RWPE1 (cell line): ENCODE measurements around the gene FCRL1.

Experiments
- CTCF ChIA-PET: fragments of 350-600 bp; sonication (Branson Sonifier 250); formaldehyde crosslinking; extraction: SDS; loops from one replicate; lab custom pipeline; 2021; lab: Yijun Ruan, JAX
- POLR2A ChIA-PET: fragments of 400-600 bp; formaldehyde crosslinking; extraction: SDS; loops from one replicate; lab custom pipeline; 2020; ENCODE audit warnings: antibody characterized with exemption; ENCODE audit not compliant: low non-redundant PET; lab: Yijun Ruan, JAX
- DNase-seq: peaks from one replicate; pipeline ENCODE4 v3.0.0; 2012; ENCODE audit warnings: low spot score
- H3K27ac ChIP-seq: fragments of 450-650 bp; 2 replicates; pipeline ENCODE4 v1.5.1; 2017
- CTCF ChIP-seq: fragments of 450-650 bp; conservative IDR thresholded peaks from 2 replicates; pipeline ENCODE4 v1.5.1; 2017; ENCODE audit warnings: low read depth, mild to moderate bottlenecking

The FCRL1 gene

GRCh38 chr1:157784801-157785200 lies 35.1 kb downstream of the FCRL1 start:
- no peak overlapping the region for H3K27ac ChIP-seq
- no peak for TF ChIP-seq CTCF
- DNase-seq = no peak
- ChIA-PET CTCF (no interaction called here), POLR2A (no interaction called here)

- H3K27ac ChIP-seq = no peak overlapping the region
- no peak for TF ChIP-seq CTCF
- DNase-seq = no peak
- POLR2A ChIA-PET = no interaction called here
- CTCF ChIA-PET = no interaction called here
Observed at GRCh38 chr1:157782931-157783330, 37.0 kb downstream of the FCRL1 start.

- no peak for TF ChIP-seq CTCF
- ChIA-PET POLR2A (no interaction called here), CTCF (interaction anchor here (0.6 kb wide), 1 partner anchor 79 kb away, joined by 4 read pairs; no protein-coding TSS in a partner anchor)
- no peak for DNase-seq
- no peak overlapping the region for H3K27ac ChIP-seq
Observed at GRCh38 chr1:157781048-157781447, 38.9 kb downstream of the FCRL1 start.

GRCh38 chr1:157776971-157777391 lies 42.9 kb downstream of the FCRL1 start, which contains the start of gene FCRL2:
TSS of gene FCRL2 (minus strand) at chr1:157777132. CDS start at chr1:157777073, 59 bp downstream.
- ChIA-PET CTCF (no interaction called here), POLR2A (no interaction called here)
- no peak for DNase-seq
- no peak within 1 kb of the TSS for H3K27ac ChIP-seq
- TF ChIP-seq CTCF = no peak

GRCh38 chr1:157775101-157775870 lies 44.6 kb downstream of the FCRL1 start:
- TF ChIP-seq CTCF = no peak
- H3K27ac ChIP-seq = no peak overlapping the region
- ChIA-PET POLR2A (no interaction called here), CTCF (interaction anchor here (0.6 to 0.7 kb wide), 2 partner anchors 22 to 84 kb away, joined by 3 to 4 read pairs; no protein-coding TSS in a partner anchor)
- no peak for DNase-seq

GRCh38 chr1:157774412-157774811 lies 45.5 kb downstream of the FCRL1 start:
- DNase-seq = no peak
- ChIA-PET CTCF (interaction anchor here (0.6 to 1.0 kb wide), 2 partner anchors 99 to 214 kb away, joined by 4 to 6 read pairs; no protein-coding TSS in a partner anchor), POLR2A (no interaction called here)
- TF ChIP-seq CTCF = no peak
- H3K27ac ChIP-seq = no peak overlapping the region
